HG03558 (cell line): ENCODE results near the gene OR51E2.
A peak's percentile ranks its signal among the peaks of the same experiment; 100 is the strongest.
"Not testable (repeated sequence)": the region's sequence is repeated elsewhere in the genome, so short reads cannot be mapped to it uniquely, and the experiment has no call there.

Experiments used
- ATAC-seq: cut with Tn5 transposase; IDR thresholded peaks from one replicate; pipeline ENCODE4 v1.9.1; 2021; ENCODE audit warnings: moderate number of reproducible peaks; ENCODE audit not compliant: unreplicated experiment; ENCODE audit errors: extremely low read depth

The OR51E2 gene

GRCh38 chr11:4697585-4697984 lies at the start of gene OR51E2:
OR51E2 (minus strand) TSS chr11:4697853; CDS start chr11:4682711, 15,142 bp downstream.
- ATAC-seq: no peak

- no peak for ATAC-seq
Measured at GRCh38 chr11:4740735-4741134, 43.1 kb upstream of the OR51E2 start.

GRCh38 chr11:4727171-4727570 lies 29.5 kb upstream of the OR51E2 start:
- ATAC-seq: no peak

GRCh38 chr11:4722616-4723534 lies 25.2 kb upstream of the OR51E2 start:
- not testable (repeated sequence) for ATAC-seq

GRCh38 chr11:4714300-4714699 lies 16.6 kb upstream of the OR51E2 start:
- no peak for ATAC-seq

GRCh38 chr11:4713241-4713640 lies 15.6 kb upstream of the OR51E2 start:
- ATAC-seq: no peak

- no peak for ATAC-seq
Measured at GRCh38 chr11:4704790-4705334, 7.2 kb upstream of the OR51E2 start.

GRCh38 chr11:4704054-4704789 lies 6.6 kb upstream of the OR51E2 start, which contains the start of gene MMP26:
MMP26 (plus strand) TSS chr11:4704784.
- no peak for ATAC-seq

GRCh38 chr11:4700436-4700820 lies 2.8 kb upstream of the OR51E2 start:
- ATAC-seq: no peak

- ATAC-seq: peak; percentile 97
Measured at GRCh38 chr11:4699697-4700435, 2.2 kb upstream of the OR51E2 start.

GRCh38 chr11:4695442-4695841 lies 2.2 kb downstream of the OR51E2 start:
- ATAC-seq: no peak

- ATAC-seq: no peak
Measured at GRCh38 chr11:4684631-4685285, 12.9 kb downstream of the OR51E2 start.

- ATAC-seq: no peak
Measured at GRCh38 chr11:4682623-4683419, 14.8 kb downstream of the OR51E2 start.

- no peak for ATAC-seq
Measured at GRCh38 chr11:4680341-4680740, 17.3 kb downstream of the OR51E2 start.

- no peak for ATAC-seq
Measured at GRCh38 chr11:4677948-4678347, 19.7 kb downstream of the OR51E2 start.

- no peak for ATAC-seq
Measured at GRCh38 chr11:4673781-4674180, 23.9 kb downstream of the OR51E2 start.

GRCh38 chr11:4672470-4672869 lies 25.2 kb downstream of the OR51E2 start:
- ATAC-seq: no peak

- ATAC-seq: no peak
Measured at GRCh38 chr11:4671741-4672140, 25.9 kb downstream of the OR51E2 start.

- no peak for ATAC-seq
Measured at GRCh38 chr11:4665424-4665823, 32.2 kb downstream of the OR51E2 start.
